GM12878 (cell line): ENCODE results near the gene FAHD1. TPM values are rescaled to one million over a fixed set of nuclear protein-coding genes. Genes with fewer than 3 reads are reported as not detected.
A peak's percentile ranks its signal among the peaks of the same experiment; 100 is the strongest.

Source experiments
- ATAC-seq: fragments of 200-7000 bp; cut with Tn5 transposase; 3 replicates; pipeline ENCODE4 v1.9.1; 2020; ENCODE audit warnings: mild to moderate bottlenecking, moderate library complexity
- BruUV-seq: library from RNA; stranded (reverse); fragments of 400-500 nt; replicated peaks from 2 replicates; lab custom pipeline; 2021; lab: Mats Ljungman, UMichigan
- CTCF ChIA-PET: fragments of 300-600 bp; sonication (Branson Sonifier 250); formaldehyde crosslinking; extraction: SDS; loops from one replicate; lab custom pipeline; 2021; ENCODE audit warnings: inconsistent platforms; lab: Yijun Ruan, JAX
- POLR2A ChIA-PET: fragments of 350-600 bp; formaldehyde crosslinking; extraction: SDS; loops from one replicate; lab custom pipeline; 2021; ENCODE audit warnings: inconsistent platforms; lab: Charles Lee
- RAD21 ChIA-PET: fragments of 300-600 bp; sonication (Branson Sonifier 250); formaldehyde crosslinking; loops from one replicate; lab custom pipeline; 2023; ENCODE audit warnings: antibody characterized with exemption; ENCODE audit not compliant: unreplicated experiment; lab: Charles Lee
- SMC1A ChIA-PET: fragments of 300-600 bp; sonication (Branson Sonifier 250); formaldehyde crosslinking; loops from one replicate; lab custom pipeline; 2023; ENCODE audit not compliant: unreplicated experiment, uncharacterized antibody; lab: Charles Lee
- DNase-seq: peaks from one replicate; pipeline ENCODE4 v3.0.0-alpha.2; 2011; ENCODE audit warnings: low read depth, low spot score
- FAIRE-seq: peaks from 3 replicates; lab custom pipeline; 2011; peaks lifted over from hg19 to GRCh38; lab: Jason Lieb, UNC
- H2AFZ ChIP-seq: 2 replicates; pipeline ENCODE4 v1.6.0; 2011; ENCODE audit warnings: low read depth, low read length, control low read depth; ENCODE audit not compliant: control insufficient read depth
- H3K27ac ChIP-seq: 2 replicates; pipeline ENCODE4 v1.5.1; 2011; ENCODE audit warnings: control low read depth; ENCODE audit not compliant: control insufficient read depth, insufficient read depth
- H3K27me3 ChIP-seq, 2 experiments: replicated peaks in 1 of 2; 2 replicates each; pipeline versions ENCODE4 v1.6.0 to v1.6.1; 2011; ENCODE audit warnings: low read length in 1 of 2; ENCODE audit not compliant: control insufficient read depth in 2 of 2, insufficient read depth in 2 of 2
- H3K36me3 ChIP-seq, 2 experiments: 2 replicates each; pipeline ENCODE4 v1.5.1; 2011; ENCODE audit warnings: low read length in 1 of 2; ENCODE audit not compliant: control insufficient read depth in 2 of 2, insufficient read depth in 2 of 2
- H3K4me1 ChIP-seq: 2 replicates; pipeline ENCODE4 v1.6.1; 2011; ENCODE audit warnings: mild to moderate bottlenecking, low read length, moderate library complexity, mixed read lengths; ENCODE audit not compliant: control insufficient read depth, insufficient read depth
- H3K4me2 ChIP-seq: 2 replicates; pipeline ENCODE4 v1.6.0; 2011; ENCODE audit warnings: control low read depth; ENCODE audit not compliant: control insufficient read depth, insufficient read depth
- H3K4me3 ChIP-seq: fragments of 200-600 bp; sonication (generic); 2 replicates; pipeline ENCODE4 v1.5.1; 2016
- H3K79me2 ChIP-seq: 2 replicates; pipeline ENCODE4 v1.6.0; 2011; ENCODE audit warnings: low read length; ENCODE audit not compliant: control insufficient read depth, insufficient read depth
- H3K9ac ChIP-seq: 2 replicates; pipeline ENCODE4 v1.8.0; 2011; ENCODE audit warnings: low read length, control low read depth, mixed read lengths; ENCODE audit not compliant: control insufficient read depth, insufficient read depth
- H3K9me3 ChIP-seq: replicated peaks from 3 replicates; pipeline ENCODE4 v1.5.1; 2011; ENCODE audit warnings: mild to moderate bottlenecking, low read length; ENCODE audit not compliant: control insufficient read depth, insufficient read depth
- H4K20me1 ChIP-seq: 2 replicates; pipeline ENCODE4 v1.6.0; 2011; ENCODE audit not compliant: control insufficient read depth, insufficient read depth
- BACH1 ChIP-seq: fragments of 450-650 bp; IDR thresholded peaks from 2 replicates; pipeline ENCODE4 v1.6.1; 2017; ENCODE audit warnings: mild to moderate bottlenecking, borderline replicate concordance
- CREB1 ChIP-seq: IDR thresholded peaks from 2 replicates; pipeline ENCODE4 v1.6.1; 2012; ENCODE audit warnings: low read depth, mild to moderate bottlenecking, inconsistent platforms
- DPF2 ChIP-seq: fragments of 450-650 bp; IDR thresholded peaks from 2 replicates; pipeline ENCODE4 v1.6.1; 2017; ENCODE audit warnings: mild to moderate bottlenecking
- ETV6 ChIP-seq, 2 experiments: fragments of 450-650 bp in 1 of 2; IDR thresholded peaks in 1 of 2; conservative IDR thresholded peaks in 1 of 2; 2 replicates each; pipeline ENCODE4 v1.6.1; 2014; ENCODE audit warnings: antibody characterized with exemption in 1 of 2, borderline replicate concordance in 1 of 2, low read depth in 1 of 2, mild to moderate bottlenecking in 1 of 2, moderate library complexity in 1 of 2
- JUNB ChIP-seq: IDR thresholded peaks from 2 replicates; pipeline ENCODE4 v1.6.1; 2016; ENCODE audit warnings: antibody characterized with exemption, mild to moderate bottlenecking
- MXI1 ChIP-seq: fragments of 150-350 bp; IDR thresholded peaks from 2 replicates; pipeline ENCODE4 v1.6.1; 2011; ENCODE audit warnings: low read depth, mild to moderate bottlenecking, inconsistent platforms, low read length, improper control_type of control experiment
- NBN ChIP-seq: fragments of 450-650 bp; IDR thresholded peaks from 2 replicates; pipeline ENCODE4 v1.6.1; 2016
- NFXL1 ChIP-seq: fragments of 450-650 bp; IDR thresholded peaks from 2 replicates; pipeline ENCODE4 v1.6.1; 2017; ENCODE audit warnings: antibody characterized with exemption, mild to moderate bottlenecking, borderline replicate concordance
- NR2F1 ChIP-seq: fragments of 450-650 bp; conservative IDR thresholded peaks from 2 replicates; pipeline ENCODE4 v1.6.1; 2017; ENCODE audit warnings: mild to moderate bottlenecking
- POLR2A ChIP-seq: IDR thresholded peaks from 2 replicates; pipeline ENCODE4 v1.6.1; 2011; ENCODE audit warnings: low read depth, mild to moderate bottlenecking, low read length
- POU2F2 ChIP-seq: IDR thresholded peaks from 3 replicates; pipeline ENCODE4 v1.6.1; 2011; ENCODE audit warnings: low read depth, mild to moderate bottlenecking, low read length, borderline replicate concordance
- SP1 ChIP-seq: IDR thresholded peaks from one replicate; pipeline ENCODE4 v1.6.1; 2011; ENCODE audit warnings: low read depth, low read length
- SPI1 ChIP-seq: IDR thresholded peaks from 2 replicates; pipeline ENCODE4 v1.6.1; 2011; ENCODE audit warnings: low read depth, mild to moderate bottlenecking, low read length, moderate library complexity, borderline replicate concordance; ENCODE audit not compliant: insufficient read depth
- SUPT20H ChIP-seq: IDR thresholded peaks from 2 replicates; pipeline ENCODE4 v1.6.1; 2011; ENCODE audit warnings: low read depth, mild to moderate bottlenecking, low read length, moderate library complexity, borderline replicate concordance; ENCODE audit not compliant: control insufficient read depth
- SUZ12 ChIP-seq: fragments of 200-600 bp; sonication (generic); IDR thresholded peaks from one replicate; pipeline ENCODE4 v1.6.1; 2018; ENCODE audit warnings: antibody characterized with exemption, mild to moderate bottlenecking; ENCODE audit not compliant: unreplicated experiment
- TBL1XR1 ChIP-seq: IDR thresholded peaks from 2 replicates; pipeline ENCODE4 v1.6.1; 2012; ENCODE audit warnings: low read depth, low read length, improper control_type of control experiment
- WGBS: methylation state at CpG from one replicate; pipeline ENCODE4 v1.1.6; 2016; ENCODE audit warnings: low lambda C conversion rate; ENCODE audit not compliant: insufficient replicate concordance, insufficient coverage; ENCODE audit errors: missing lambda C conversion rate; 5-methylcytosine and 5-hydroxymethylcytosine counted together
- in situ Hi-C: fragments of 300-500 bp; cut with MboI; formaldehyde crosslinking; loops from 9 replicates; pipeline ENCODE4 v1.14.3; 2018; ENCODE audit warnings: mixed read lengths
- intact Hi-C: fragments of 100-400 bp; cut with micrococcal nuclease; formaldehyde crosslinking; loops from one replicate; pipeline ENCODE4 v1.14.2; 2022; ENCODE audit not compliant: unreplicated experiment
- polyA plus RNA-seq, 11 experiments: library from polyadenylated mRNA; depleted of rRNA in 4 of 11; unstranded in 6 of 11; stranded (reverse) in 5 of 11; fragments of >200 nt; fragmentation: Nextera tagmentation in 4 of 11; fragmentation: Illumina TruSeq in 1 of 11; extraction: Ambion mirVana in 4 of 11; extraction: Trizol in 1 of 11; gene quantifications; 1 replicate in 1 of 11; 2 replicates in 10 of 11; pipeline versions ENCODE4 v1.2.1 to v1.2.3, GENCODE V29; 2011 to 2016; ENCODE audit warnings: inconsistent platforms in 2 of 11, missing spikeins in 2 of 11, low read depth in 1 of 11
- total RNA-seq, 4 experiments: library from RNA; depleted of rRNA in 3 of 4; stranded (reverse); fragments of >200 nt in 3 of 4; fragmentation: Illumina TruSeq in 1 of 4; extraction: Trizol in 1 of 4; gene quantifications; 2 replicates each; pipeline versions ENCODE4 v1.2.1 to v1.2.3, GENCODE V29; 2013 to 2021
- TF ChIP-seq, protein P1 (sequence below): IDR thresholded peaks from 2 replicates; pipeline ENCODE4 v1.6.1; 2012; ENCODE audit warnings: low read depth, low read length, improper control_type of control experiment
- TF ChIP-seq, protein P2 (sequence below): fragments of 450-650 bp; formaldehyde crosslinking; IDR thresholded peaks from 2 replicates; pipeline ENCODE4 v1.4.0; 2022; ENCODE audit warnings: mild to moderate bottlenecking, moderate library complexity
- TF ChIP-seq, protein P3 (sequence below): IDR thresholded peaks from 2 replicates; pipeline ENCODE4 v1.6.1; 2012; ENCODE audit warnings: low read depth, low read length, improper control_type of control experiment

FAHD1 gene
- total and polyA plus RNA-seq, 10 of the 15 experiments (the other 5 are each of a cell fraction or from before 2014, with no cell fraction given), result 4.3 to 43.0 (median 18.8) TPM

DNA sequence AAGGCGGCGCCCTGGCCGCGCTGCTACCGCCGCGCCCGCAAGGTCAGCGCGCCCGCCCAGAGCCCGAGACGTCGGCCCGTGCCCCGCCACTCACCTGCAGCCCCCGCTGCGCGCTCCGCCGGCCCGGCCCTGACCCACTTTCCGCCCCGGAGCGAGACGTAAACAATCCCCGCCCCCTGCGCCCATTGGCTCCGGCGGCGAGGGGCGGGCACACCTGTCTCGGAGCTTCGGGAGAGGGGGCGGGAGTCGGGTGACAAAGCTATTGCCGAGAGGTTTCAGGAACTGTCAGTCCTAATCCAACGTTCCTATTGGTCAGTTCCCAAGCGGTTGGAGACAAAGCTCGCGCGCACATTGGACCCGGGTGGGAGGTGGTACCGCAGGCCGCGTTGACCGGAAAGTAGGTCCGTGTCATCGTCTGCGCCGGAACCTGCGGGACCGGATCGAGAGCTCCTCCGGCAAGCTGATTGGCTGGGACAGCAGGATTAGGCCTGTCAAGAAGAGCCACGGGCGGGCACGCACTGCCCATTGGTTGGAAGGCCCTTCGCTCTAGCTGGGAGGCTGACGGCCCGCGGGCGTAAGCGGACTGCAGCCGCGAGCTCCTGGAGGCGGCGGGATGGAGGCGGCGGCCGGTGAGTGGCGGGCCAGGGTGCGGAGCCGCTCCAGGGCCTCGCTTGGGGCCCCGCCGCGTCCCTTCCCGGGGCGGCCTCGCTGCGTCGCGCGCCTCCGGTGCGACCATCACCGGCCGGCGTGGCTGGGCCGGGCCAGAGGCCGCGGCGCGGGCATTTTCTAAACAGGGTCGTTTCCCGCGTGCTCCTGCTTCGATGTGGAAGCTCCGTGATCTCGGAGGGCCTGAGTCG is 44.4 kb upstream of the FAHD1 start, which contains the start of the genes NUBP2 and SPSB3:
NUBP2 (plus strand) TSS at position 553 of the 857 bp plus-strand sequence; CDS start at position 614, 61 bp downstream.
SPSB3 (minus strand) TSS at position 164 of the 857 bp plus-strand sequence. CDS start 1,088 bp downstream, outside the sequence.
- H4K20me1 ChIP-seq, result no peaks in the 10 kb centered on the region
- in situ Hi-C loops, result no loop called here
- peaks cover 6% of the 10 kb centered on the region; the same call in 1 of the 2 replicates for H3K4me1 ChIP-seq
- H3K27ac ChIP-seq, result peak within 1 kb of the TSS; percentile 68
- no TSS peak for BruUV-seq
- WGBS, result under 1% methylated on average over 90 of the region's 102 CpGs
- H3K9ac ChIP-seq, result peak within 1 kb of the TSS; percentile 89
- ChIA-PET SMC1A (interaction anchor here (0.7 to 1.5 kb wide), 5 partner anchors 10 to 373 kb away, joined by 3 to 4 read pairs (median 3); partner anchors contain the start of genes EME2, MRPS34, NME3 and TRAF7), RAD21 (interaction anchor here (0.7 to 1.4 kb wide), 11 partner anchors 11 to 362 kb away, joined by 3 to 22 read pairs (median 4); partner anchors contain the start of genes EME2, JPT2, MAPK8IP3 and MRPS34), POLR2A (interaction anchor here (0.6 to 2.5 kb wide), 10 partner anchors 11 to 189 kb away, joined by 3 to 39 read pairs (median 7); partner anchors contain the start of genes EME2, FAHD1, HAGH and JPT2), CTCF (interaction anchor here (0.7 to 1.6 kb wide), 10 partner anchors 9 to 628 kb away, joined by 3 to 12 read pairs (median 4); partner anchors contain the start of genes EME2, FAHD1, JPT2 and MAPK8IP3)
- H2AFZ ChIP-seq, result peak within 1 kb of the TSS; percentile 23
- FAIRE-seq (peak; percentile 100), ATAC-seq (peak; percentile 96), DNase-seq (peak; percentile 100)
- intact Hi-C loops, result loop anchor here (2.0 kb wide), 2 partner anchors 44 to 362 kb away; partner anchors contain the start of genes FAHD1, HAGH and UQCC4
- H3K27me3 ChIP-seq, result no peaks in the 10 kb centered on the region
- H3K4me3 ChIP-seq, result peak within 1 kb of the TSS; percentile 94
- peaks cover 4 to 8% of the 10 kb centered on the region in 2 experiments; a peak in 3 of 4 replicates for H3K36me3 ChIP-seq
- no peaks in the 10 kb centered on the region for H3K9me3 ChIP-seq
- H3K4me2 ChIP-seq, result peak within 1 kb of the TSS; percentile 77
- peaks cover 15% of the 10 kb centered on the region for H3K79me2 ChIP-seq
- TF ChIP-seq SP1 (peak; percentile 97), ETV6 (conservative IDR thresholded peaks at IDR 0.05 in 1 of 2, IDR thresholded peaks at IDR 0.05 in 1 of 2; ENCODE audit: borderline replicate concordance in 1 of 2, low read depth in 1 of 2) (no peak), JUNB (no peak), CREB1 (peak; percentile 100), POU2F2 (peak; percentile 44; the same call in 1 of the 3 replicates), POLR2A (peak; percentile 81), NBN (peak; percentile 92), SUPT20H (no peak), SPI1 (no peak), NFXL1 (0 out of 2 replicates have a peak, but pooled peaks have one; percentile 35), BACH1 (peak; percentile 92), SUZ12 (no peak), MXI1 (no peak; the same call in none of the 2 replicates), DPF2 (peak; percentile 100), TBL1XR1 (no peak), NR2F1 (peak; percentile 59)
- TF ChIP-seq, protein P1, sequence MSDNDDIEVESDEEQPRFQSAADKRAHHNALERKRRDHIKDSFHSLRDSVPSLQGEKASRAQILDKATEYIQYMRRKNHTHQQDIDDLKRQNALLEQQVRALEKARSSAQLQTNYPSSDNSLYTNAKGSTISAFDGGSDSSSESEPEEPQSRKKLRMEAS, result peak; percentile 72
- TF ChIP-seq, protein P2, sequence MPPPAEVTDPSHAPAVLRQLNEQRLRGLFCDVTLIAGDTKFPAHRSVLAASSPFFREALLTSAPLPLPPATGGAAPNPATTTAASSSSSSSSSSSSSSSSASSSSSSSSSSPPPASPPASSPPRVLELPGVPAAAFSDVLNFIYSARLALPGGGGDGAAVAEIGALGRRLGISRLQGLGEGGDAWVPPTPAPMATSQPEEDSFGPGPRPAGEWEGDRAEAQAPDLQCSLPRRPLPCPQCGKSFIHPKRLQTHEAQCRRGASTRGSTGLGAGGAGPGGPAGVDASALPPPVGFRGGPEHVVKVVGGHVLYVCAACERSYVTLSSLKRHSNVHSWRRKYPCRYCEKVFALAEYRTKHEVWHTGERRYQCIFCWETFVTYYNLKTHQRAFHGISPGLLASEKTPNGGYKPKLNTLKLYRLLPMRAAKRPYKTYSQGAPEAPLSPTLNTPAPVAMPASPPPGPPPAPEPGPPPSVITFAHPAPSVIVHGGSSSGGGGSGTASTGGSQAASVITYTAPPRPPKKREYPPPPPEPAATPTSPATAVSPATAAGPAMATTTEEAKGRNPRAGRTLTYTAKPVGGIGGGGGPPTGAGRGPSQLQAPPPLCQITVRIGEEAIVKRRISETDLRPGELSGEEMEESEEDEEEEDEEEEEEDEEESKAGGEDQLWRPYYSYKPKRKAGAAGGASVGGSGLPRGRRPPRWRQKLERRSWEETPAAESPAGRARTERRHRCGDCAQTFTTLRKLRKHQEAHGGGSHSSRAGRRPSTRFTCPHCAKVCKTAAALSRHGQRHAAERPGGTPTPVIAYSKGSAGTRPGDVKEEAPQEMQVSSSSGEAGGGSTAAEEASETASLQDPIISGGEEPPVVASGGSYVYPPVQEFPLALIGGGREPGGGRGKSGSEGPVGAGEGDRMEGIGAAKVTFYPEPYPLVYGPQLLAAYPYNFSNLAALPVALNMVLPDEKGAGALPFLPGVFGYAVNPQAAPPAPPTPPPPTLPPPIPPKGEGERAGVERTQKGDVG (CRISPR knock-in tag), result no peak
- TF ChIP-seq, protein P3, sequence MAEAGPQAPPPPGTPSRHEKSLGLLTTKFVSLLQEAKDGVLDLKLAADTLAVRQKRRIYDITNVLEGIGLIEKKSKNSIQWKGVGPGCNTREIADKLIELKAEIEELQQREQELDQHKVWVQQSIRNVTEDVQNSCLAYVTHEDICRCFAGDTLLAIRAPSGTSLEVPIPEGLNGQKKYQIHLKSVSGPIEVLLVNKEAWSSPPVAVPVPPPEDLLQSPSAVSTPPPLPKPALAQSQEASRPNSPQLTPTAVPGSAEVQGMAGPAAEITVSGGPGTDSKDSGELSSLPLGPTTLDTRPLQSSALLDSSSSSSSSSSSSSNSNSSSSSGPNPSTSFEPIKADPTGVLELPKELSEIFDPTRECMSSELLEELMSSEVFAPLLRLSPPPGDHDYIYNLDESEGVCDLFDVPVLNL, result no peak
